GM12878 (cell line): ENCODE results near the gene PCED1A. TPM values are rescaled to one million over a fixed set of nuclear protein-coding genes. Genes with fewer than 3 reads are reported as not detected.
A peak's percentile ranks its signal among the peaks of the same experiment; 100 is the strongest.

Source experiments
- ASH2L ChIP-seq: fragments of 300-600, 200-600 bp; sonication (generic); IDR thresholded peaks from 2 replicates; pipeline ENCODE4 v1.6.1; 2017; ENCODE audit warnings: low read depth, mild to moderate bottlenecking, borderline replicate concordance
- CEBPB ChIP-seq, 2 experiments: fragments of 150-350 bp in 1 of 2; IDR thresholded peaks; 2 replicates each; pipeline ENCODE4 v1.6.1; 2012 to 2014; ENCODE audit warnings: low read depth in 2 of 2, low read length in 2 of 2, borderline replicate concordance in 1 of 2, inconsistent platforms in 1 of 2
- EP300 ChIP-seq, 2 experiments: fragments of 150-350 bp in 1 of 2; IDR thresholded peaks; 2 replicates each; pipeline ENCODE4 v1.6.1; 2011 to 2012; ENCODE audit warnings: low read depth in 2 of 2, low read length in 2 of 2, borderline replicate concordance in 1 of 2, improper control_type of control experiment in 1 of 2, inconsistent platforms in 1 of 2; ENCODE audit not compliant: control insufficient read depth in 1 of 2
- ETV6 ChIP-seq, 2 experiments: fragments of 450-650 bp in 1 of 2; IDR thresholded peaks in 1 of 2; conservative IDR thresholded peaks in 1 of 2; 2 replicates each; pipeline ENCODE4 v1.6.1; 2014; ENCODE audit warnings: antibody characterized with exemption in 1 of 2, borderline replicate concordance in 1 of 2, low read depth in 1 of 2, mild to moderate bottlenecking in 1 of 2, moderate library complexity in 1 of 2
- FOS ChIP-seq: IDR thresholded peaks from 3 replicates; pipeline ENCODE4 v1.6.1; 2011; ENCODE audit warnings: borderline replicate concordance; ENCODE audit not compliant: insufficient read length; ENCODE audit errors: extremely low read depth
- FOXK2 ChIP-seq: fragments of 450-650 bp; IDR thresholded peaks from 2 replicates; pipeline ENCODE4 v1.6.1; 2017; ENCODE audit warnings: mild to moderate bottlenecking, moderate library complexity
- HDAC6 ChIP-seq: fragments of 200-600 bp; sonication (generic); IDR thresholded peaks from one replicate; pipeline ENCODE4 v1.8.0; 2017; ENCODE audit warnings: antibody characterized with exemption; ENCODE audit not compliant: unreplicated experiment
- JUNB ChIP-seq: IDR thresholded peaks from 2 replicates; pipeline ENCODE4 v1.6.1; 2016; ENCODE audit warnings: antibody characterized with exemption, mild to moderate bottlenecking
- SMARCA5 ChIP-seq: fragments of 450-650 bp; IDR thresholded peaks from 2 replicates; pipeline ENCODE4 v1.6.1; 2017; ENCODE audit warnings: mild to moderate bottlenecking
- ZNF217 ChIP-seq: fragments of 450-650 bp; IDR thresholded peaks from 2 replicates; pipeline ENCODE4 v1.6.1; 2017; ENCODE audit warnings: antibody characterized with exemption, mild to moderate bottlenecking
- ZNF24 ChIP-seq: fragments of 450-650 bp; IDR thresholded peaks from 2 replicates; pipeline ENCODE4 v1.6.1; 2017; ENCODE audit warnings: antibody characterized with exemption, mild to moderate bottlenecking
- ZNF622 ChIP-seq: fragments of 450-650 bp; IDR thresholded peaks from 2 replicates; pipeline ENCODE4 v1.6.1; 2017; ENCODE audit warnings: mild to moderate bottlenecking, inconsistent platforms
- polyA plus RNA-seq, 11 experiments: library from polyadenylated mRNA; depleted of rRNA in 4 of 11; unstranded in 6 of 11; stranded (reverse) in 5 of 11; fragments of >200 nt; fragmentation: Nextera tagmentation in 4 of 11; fragmentation: Illumina TruSeq in 1 of 11; extraction: Ambion mirVana in 4 of 11; extraction: Trizol in 1 of 11; gene quantifications; 1 replicate in 1 of 11; 2 replicates in 10 of 11; pipeline versions ENCODE4 v1.2.1 to v1.2.3, GENCODE V29; 2011 to 2016; ENCODE audit warnings: inconsistent platforms in 2 of 11, missing spikeins in 2 of 11, low read depth in 1 of 11
- total RNA-seq, 4 experiments: library from RNA; depleted of rRNA in 3 of 4; stranded (reverse); fragments of >200 nt in 3 of 4; fragmentation: Illumina TruSeq in 1 of 4; extraction: Trizol in 1 of 4; gene quantifications; 2 replicates each; pipeline versions ENCODE4 v1.2.1 to v1.2.3, GENCODE V29; 2013 to 2021
- TF ChIP-seq, protein P1 (sequence below): fragments of 450-650 bp; IDR thresholded peaks from 2 replicates; pipeline ENCODE4 v1.6.1; 2018; ENCODE audit warnings: borderline replicate concordance, mild to moderate bottlenecking; ENCODE audit not compliant: partially characterized antibody
- TF ChIP-seq, protein P2 (sequence below): fragments of 450-650 bp; IDR thresholded peaks from 2 replicates; pipeline ENCODE4 v1.6.1; 2016; ENCODE audit warnings: mild to moderate bottlenecking, moderate library complexity, borderline replicate concordance
- TF ChIP-seq, protein P3 (sequence below): fragments of 450-650 bp; IDR thresholded peaks from 2 replicates; pipeline ENCODE4 v1.6.1; 2017; ENCODE audit warnings: low read depth, mild to moderate bottlenecking, moderate library complexity
- TF ChIP-seq, protein P4 (sequence below): fragments of 450-650 bp; IDR thresholded peaks from 2 replicates; pipeline ENCODE4 v1.6.1; 2018; ENCODE audit warnings: mild to moderate bottlenecking, low read depth, moderate library complexity; ENCODE audit not compliant: partially characterized antibody

The PCED1A gene
- total and polyA plus RNA-seq, 10 of the 15 experiments (the other 5 are each of a cell fraction or from before 2014, with no cell fraction given), result 4.5 to 30.9 (median 12.0) TPM

DNA sequence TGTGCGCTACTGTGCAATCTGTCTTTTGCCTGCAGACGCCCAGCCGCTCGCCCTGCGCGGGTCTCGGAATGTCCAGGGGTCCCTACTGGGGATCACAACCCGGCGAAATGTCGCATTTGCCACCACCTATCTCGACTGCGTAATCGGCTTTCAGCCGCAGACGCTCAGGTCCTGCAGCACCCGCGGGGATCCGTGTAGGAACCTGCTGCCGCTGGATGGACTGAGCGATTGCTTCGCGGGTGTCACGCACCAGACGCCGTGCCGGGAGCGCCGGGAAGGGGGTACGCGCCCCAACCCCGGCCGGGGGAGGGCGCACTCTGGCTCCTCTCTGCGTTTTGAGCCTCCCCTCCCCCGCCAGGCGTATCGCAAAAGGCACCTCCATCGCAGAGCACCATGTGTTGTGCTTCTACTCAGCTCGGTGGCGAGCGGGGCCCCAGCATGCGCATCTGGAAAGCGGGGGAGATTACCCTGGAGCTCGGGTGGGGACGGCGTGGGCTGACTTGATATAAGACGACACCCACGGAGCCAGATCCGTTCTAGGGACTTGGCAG lies 32.1 kb upstream of the PCED1A start (continued):
- TF ChIP-seq FOS, result no peak
- TF ChIP-seq, protein P1, sequence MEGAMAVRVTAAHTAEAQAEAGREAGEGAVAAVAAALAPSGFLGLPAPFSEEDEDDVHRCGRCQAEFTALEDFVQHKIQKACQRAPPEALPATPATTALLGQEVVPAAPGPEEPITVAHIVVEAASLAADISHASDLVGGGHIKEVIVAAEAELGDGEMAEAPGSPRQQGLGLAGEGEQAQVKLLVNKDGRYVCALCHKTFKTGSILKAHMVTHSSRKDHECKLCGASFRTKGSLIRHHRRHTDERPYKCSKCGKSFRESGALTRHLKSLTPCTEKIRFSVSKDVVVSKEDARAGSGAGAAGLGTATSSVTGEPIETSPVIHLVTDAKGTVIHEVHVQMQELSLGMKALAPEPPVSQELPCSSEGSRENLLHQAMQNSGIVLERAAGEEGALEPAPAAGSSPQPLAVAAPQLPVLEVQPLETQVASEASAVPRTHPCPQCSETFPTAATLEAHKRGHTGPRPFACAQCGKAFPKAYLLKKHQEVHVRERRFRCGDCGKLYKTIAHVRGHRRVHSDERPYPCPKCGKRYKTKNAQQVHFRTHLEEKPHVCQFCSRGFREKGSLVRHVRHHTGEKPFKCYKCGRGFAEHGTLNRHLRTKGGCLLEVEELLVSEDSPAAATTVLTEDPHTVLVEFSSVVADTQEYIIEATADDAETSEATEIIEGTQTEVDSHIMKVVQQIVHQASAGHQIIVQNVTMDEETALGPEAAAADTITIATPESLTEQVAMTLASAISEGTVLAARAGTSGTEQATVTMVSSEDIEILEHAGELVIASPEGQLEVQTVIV, result no peak
- TF ChIP-seq ZNF24, result no peak
- TF ChIP-seq ASH2L, result no peak
- TF ChIP-seq, protein P2, sequence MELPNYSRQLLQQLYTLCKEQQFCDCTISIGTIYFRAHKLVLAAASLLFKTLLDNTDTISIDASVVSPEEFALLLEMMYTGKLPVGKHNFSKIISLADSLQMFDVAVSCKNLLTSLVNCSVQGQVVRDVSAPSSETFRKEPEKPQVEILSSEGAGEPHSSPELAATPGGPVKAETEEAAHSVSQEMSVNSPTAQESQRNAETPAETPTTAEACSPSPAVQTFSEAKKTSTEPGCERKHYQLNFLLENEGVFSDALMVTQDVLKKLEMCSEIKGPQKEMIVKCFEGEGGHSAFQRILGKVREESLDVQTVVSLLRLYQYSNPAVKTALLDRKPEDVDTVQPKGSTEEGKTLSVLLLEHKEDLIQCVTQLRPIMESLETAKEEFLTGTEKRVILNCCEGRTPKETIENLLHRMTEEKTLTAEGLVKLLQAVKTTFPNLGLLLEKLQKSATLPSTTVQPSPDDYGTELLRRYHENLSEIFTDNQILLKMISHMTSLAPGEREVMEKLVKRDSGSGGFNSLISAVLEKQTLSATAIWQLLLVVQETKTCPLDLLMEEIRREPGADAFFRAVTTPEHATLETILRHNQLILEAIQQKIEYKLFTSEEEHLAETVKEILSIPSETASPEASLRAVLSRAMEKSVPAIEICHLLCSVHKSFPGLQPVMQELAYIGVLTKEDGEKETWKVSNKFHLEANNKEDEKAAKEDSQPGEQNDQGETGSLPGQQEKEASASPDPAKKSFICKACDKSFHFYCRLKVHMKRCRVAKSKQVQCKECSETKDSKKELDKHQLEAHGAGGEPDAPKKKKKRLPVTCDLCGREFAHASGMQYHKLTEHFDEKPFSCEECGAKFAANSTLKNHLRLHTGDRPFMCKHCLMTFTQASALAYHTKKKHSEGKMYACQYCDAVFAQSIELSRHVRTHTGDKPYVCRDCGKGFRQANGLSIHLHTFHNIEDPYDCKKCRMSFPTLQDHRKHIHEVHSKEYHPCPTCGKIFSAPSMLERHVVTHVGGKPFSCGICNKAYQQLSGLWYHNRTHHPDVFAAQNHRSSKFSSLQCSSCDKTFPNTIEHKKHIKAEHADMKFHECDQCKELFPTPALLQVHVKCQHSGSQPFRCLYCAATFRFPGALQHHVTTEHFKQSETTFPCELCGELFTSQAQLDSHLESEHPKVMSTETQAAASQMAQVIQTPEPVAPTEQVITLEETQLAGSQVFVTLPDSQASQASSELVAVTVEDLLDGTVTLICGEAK, result no peak
- peak; percentile 62 for TF ChIP-seq HDAC6
- no peak for TF ChIP-seq JUNB
- TF ChIP-seq CEBPB (IDR thresholded peaks at IDR 0.05; ENCODE audit: borderline replicate concordance in 1 of 2, low read depth in 2 of 2, low read length in 2 of 2), result no peak
- TF ChIP-seq ETV6 (conservative IDR thresholded peaks at IDR 0.05 in 1 of 2, IDR thresholded peaks at IDR 0.05 in 1 of 2; ENCODE audit: borderline replicate concordance in 1 of 2, low read depth in 1 of 2), result no peak
- no peak for TF ChIP-seq EP300 (IDR thresholded peaks at IDR 0.05; ENCODE audit: borderline replicate concordance in 1 of 2, control insufficient read depth in 1 of 2, low read depth in 2 of 2, low read length in 2 of 2)
- TF ChIP-seq ZNF622, result no peak
- TF ChIP-seq SMARCA5, result peak; percentile 46
- no peak for TF ChIP-seq ZNF217
- TF ChIP-seq, protein P3, sequence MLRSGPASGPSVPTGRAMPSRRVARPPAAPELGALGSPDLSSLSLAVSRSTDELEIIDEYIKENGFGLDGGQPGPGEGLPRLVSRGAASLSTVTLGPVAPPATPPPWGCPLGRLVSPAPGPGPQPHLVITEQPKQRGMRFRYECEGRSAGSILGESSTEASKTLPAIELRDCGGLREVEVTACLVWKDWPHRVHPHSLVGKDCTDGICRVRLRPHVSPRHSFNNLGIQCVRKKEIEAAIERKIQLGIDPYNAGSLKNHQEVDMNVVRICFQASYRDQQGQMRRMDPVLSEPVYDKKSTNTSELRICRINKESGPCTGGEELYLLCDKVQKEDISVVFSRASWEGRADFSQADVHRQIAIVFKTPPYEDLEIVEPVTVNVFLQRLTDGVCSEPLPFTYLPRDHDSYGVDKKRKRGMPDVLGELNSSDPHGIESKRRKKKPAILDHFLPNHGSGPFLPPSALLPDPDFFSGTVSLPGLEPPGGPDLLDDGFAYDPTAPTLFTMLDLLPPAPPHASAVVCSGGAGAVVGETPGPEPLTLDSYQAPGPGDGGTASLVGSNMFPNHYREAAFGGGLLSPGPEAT, result no peak
- no peak for TF ChIP-seq FOXK2
- TF ChIP-seq, protein P4, sequence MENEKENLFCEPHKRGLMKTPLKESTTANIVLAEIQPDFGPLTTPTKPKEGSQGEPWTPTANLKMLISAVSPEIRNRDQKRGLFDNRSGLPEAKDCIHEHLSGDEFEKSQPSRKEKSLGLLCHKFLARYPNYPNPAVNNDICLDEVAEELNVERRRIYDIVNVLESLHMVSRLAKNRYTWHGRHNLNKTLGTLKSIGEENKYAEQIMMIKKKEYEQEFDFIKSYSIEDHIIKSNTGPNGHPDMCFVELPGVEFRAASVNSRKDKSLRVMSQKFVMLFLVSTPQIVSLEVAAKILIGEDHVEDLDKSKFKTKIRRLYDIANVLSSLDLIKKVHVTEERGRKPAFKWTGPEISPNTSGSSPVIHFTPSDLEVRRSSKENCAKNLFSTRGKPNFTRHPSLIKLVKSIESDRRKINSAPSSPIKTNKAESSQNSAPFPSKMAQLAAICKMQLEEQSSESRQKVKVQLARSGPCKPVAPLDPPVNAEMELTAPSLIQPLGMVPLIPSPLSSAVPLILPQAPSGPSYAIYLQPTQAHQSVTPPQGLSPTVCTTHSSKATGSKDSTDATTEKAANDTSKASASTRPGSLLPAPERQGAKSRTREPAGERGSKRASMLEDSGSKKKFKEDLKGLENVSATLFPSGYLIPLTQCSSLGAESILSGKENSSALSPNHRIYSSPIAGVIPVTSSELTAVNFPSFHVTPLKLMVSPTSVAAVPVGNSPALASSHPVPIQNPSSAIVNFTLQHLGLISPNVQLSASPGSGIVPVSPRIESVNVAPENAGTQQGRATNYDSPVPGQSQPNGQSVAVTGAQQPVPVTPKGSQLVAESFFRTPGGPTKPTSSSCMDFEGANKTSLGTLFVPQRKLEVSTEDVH, result no peak
